PC-9 (cell line): ENCODE data around the gene MATN1. TPM values are rescaled to one million over a fixed set of nuclear protein-coding genes. Genes with fewer than 3 reads are reported as not detected.

ENCODE experiments used
- BruUV-seq: library from RNA; stranded (reverse); fragments of 400-500 nt; replicated peaks from 2 replicates; lab custom pipeline; 2021; lab: Mats Ljungman, UMichigan
- CTCF ChIA-PET: fragments of 300-600 bp; sonication (Branson Sonifier 250); formaldehyde crosslinking; loops from one replicate; lab custom pipeline; 2022; ENCODE audit warnings: antibody characterized with exemption; lab: Charles Lee
- POLR2A ChIA-PET: fragments of 300-600 bp; sonication (Branson Sonifier 250); formaldehyde crosslinking; loops from one replicate; lab custom pipeline; 2022; ENCODE audit warnings: antibody characterized with exemption; ENCODE audit not compliant: unreplicated experiment; lab: Charles Lee
- DNase-seq, 2 experiments: peaks; one replicate each; pipeline versions ENCODE4 v3.0.0 to v3.0.0-alpha.2; 2015 to 2022; ENCODE audit warnings: mixed read lengths in 1 of 2
- H2AFZ ChIP-seq: fragments of 200-600 bp; sonication (generic); 2 replicates; pipeline ENCODE4 v1.8.1; 2017; ENCODE audit warnings: antibody characterized with exemption
- H3F3A ChIP-seq: fragments of 200-600 bp; sonication (generic); 2 replicates; pipeline ENCODE4 v1.8.1; 2017; ENCODE audit warnings: antibody characterized with exemption, mild to moderate bottlenecking, low read depth; ENCODE audit not compliant: insufficient read depth
- H3K27ac ChIP-seq: fragments of 200-600 bp; sonication (generic); 2 replicates; pipeline ENCODE4 v1.6.1; 2016; ENCODE audit warnings: mixed run types
- H3K27me3 ChIP-seq: fragments of 200-600 bp; sonication (generic); 2 replicates; pipeline ENCODE4 v1.6.1; 2016; ENCODE audit warnings: low read depth, mixed run types; ENCODE audit not compliant: insufficient read depth
- H3K36me3 ChIP-seq: fragments of 200-600 bp; sonication (generic); 2 replicates; pipeline ENCODE4 v1.6.1; 2016; ENCODE audit warnings: low read depth, mixed run types
- H3K4me1 ChIP-seq: fragments of 200-600 bp; sonication (generic); replicated peaks from 2 replicates; pipeline ENCODE4 v1.6.1; 2016; ENCODE audit warnings: mixed run types; ENCODE audit not compliant: insufficient read depth
- H3K4me2 ChIP-seq: fragments of 200-600 bp; sonication (generic); 2 replicates; pipeline ENCODE4 v1.6.1; 2017; ENCODE audit warnings: mixed run types
- H3K4me3 ChIP-seq: fragments of 200-600 bp; sonication (generic); 2 replicates; pipeline ENCODE4 v1.6.1; 2016; ENCODE audit warnings: mixed run types
- H3K79me2 ChIP-seq: fragments of 200-600 bp; sonication (generic); 2 replicates; pipeline ENCODE4 v1.6.1; 2017; ENCODE audit warnings: low read depth, mixed run types
- H3K9me2 ChIP-seq: fragments of 200-600 bp; sonication (generic); 2 replicates; pipeline ENCODE4 v1.8.1; 2017; ENCODE audit warnings: mild to moderate bottlenecking; ENCODE audit not compliant: insufficient read depth
- H3K9me3 ChIP-seq: fragments of 200-600 bp; sonication (generic); 2 replicates; pipeline ENCODE4 v1.8.1; 2016; ENCODE audit warnings: low read depth; ENCODE audit not compliant: insufficient read depth
- H4K20me1 ChIP-seq: fragments of 200-600 bp; sonication (generic); 2 replicates; pipeline ENCODE4 v1.8.1; 2017; ENCODE audit not compliant: insufficient read depth
- CTCF ChIP-seq: fragments of 200-600 bp; sonication (generic); conservative IDR thresholded peaks from 2 replicates; pipeline ENCODE4 v1.6.1; 2017; ENCODE audit warnings: mixed run types, antibody characterized with exemption, mild to moderate bottlenecking, moderate library complexity
- EZH2 ChIP-seq: fragments of 200-600 bp; sonication (generic); IDR thresholded peaks from 2 replicates; pipeline ENCODE4 v1.8.0; 2017; ENCODE audit warnings: antibody characterized with exemption, low read depth
- intact Hi-C: fragments of 100-400 bp; cut with micrococcal nuclease; formaldehyde crosslinking; loops from one replicate; pipeline ENCODE4 v1.10.0; 2022; ENCODE audit not compliant: unreplicated experiment
- total RNA-seq: library from RNA; stranded (reverse); gene quantifications from 2 replicates; pipeline ENCODE4 v1.2.3, GENCODE V29; 2021

Gene MATN1
- total RNA-seq, 1 experiment from 2014 or later = 0.37 TPM

GRCh38 chr1:30743584-30744059 is 20.2 kb upstream of the MATN1 start:
- no peaks in the 10 kb centered on the region for H3F3A ChIP-seq
- no peaks in the 10 kb centered on the region for H3K27me3 ChIP-seq
- BruUV-seq = no TSS peak
- no peaks in the 10 kb centered on the region for H3K79me2 ChIP-seq
- no peaks in the 10 kb centered on the region for H3K9me3 ChIP-seq
- no peaks in the 10 kb centered on the region for H3K36me3 ChIP-seq
- DNase-seq = no peak
- H3K4me1 ChIP-seq = peaks cover 20% of the 10 kb centered on the region
- H3K27ac ChIP-seq = no peak overlapping the region
- no peak overlapping the region for H2AFZ ChIP-seq
- CTCF ChIA-PET = interaction anchor here (1.0 kb wide), 1 partner anchor 36 kb away, joined by 7 read pairs; no protein-coding TSS in a partner anchor
- POLR2A ChIA-PET = interaction anchor here (0.5 to 0.7 kb wide), 2 partner anchors 13 to 25 kb away, joined by 8 to 12 read pairs; no protein-coding TSS in a partner anchor
- H3K9me2 ChIP-seq = no peaks in the 10 kb centered on the region
- no peak for TF ChIP-seq EZH2
- TF ChIP-seq CTCF = no peak
- H3K4me3 ChIP-seq = no peak overlapping the region
- H4K20me1 ChIP-seq = no peaks in the 10 kb centered on the region
- intact Hi-C loops = no loop called here
- no peak overlapping the region for H3K4me2 ChIP-seq

GRCh38 chr1:30742963-30743559 is 19.7 kb upstream of the MATN1 start:
- ChIA-PET CTCF (no interaction called here), POLR2A (interaction anchor here (0.6 to 0.7 kb wide), 2 partner anchors 14 to 284 kb away, joined by 3 read pairs; no protein-coding TSS in a partner anchor)
- Histone ChIP-seq H3K79me2 (no peaks in the 10 kb centered on the region), H3K27me3 (no peaks in the 10 kb centered on the region), H3K36me3 (no peaks in the 10 kb centered on the region), H3K4me2 (no peak overlapping the region), H3K4me1 (peaks cover 20% of the 10 kb centered on the region), H3K9me2 (no peaks in the 10 kb centered on the region), H3K4me3 (no peak overlapping the region), H4K20me1 (no peaks in the 10 kb centered on the region), H3K9me3 (no peaks in the 10 kb centered on the region), H3F3A (no peaks in the 10 kb centered on the region), H3K27ac (no peak overlapping the region), H2AFZ (no peak overlapping the region)
- DNase-seq = no peak
- intact Hi-C loops = no loop called here
- BruUV-seq = no TSS peak
- no peak for TF ChIP-seq CTCF
- TF ChIP-seq EZH2 = no peak

- H3K4me3 ChIP-seq = no peak overlapping the region
- DNase-seq = no peak
- no peak overlapping the region for H3K27ac ChIP-seq
- H3K79me2 ChIP-seq = no peaks in the 10 kb centered on the region
- POLR2A ChIA-PET = interaction anchor here (0.6 to 0.7 kb wide), 2 partner anchors 14 to 285 kb away, joined by 3 read pairs; no protein-coding TSS in a partner anchor
- H3K27me3 ChIP-seq = no peaks in the 10 kb centered on the region
- BruUV-seq = no TSS peak
- no peak for TF ChIP-seq EZH2
- TF ChIP-seq CTCF = no peak
- H3K36me3 ChIP-seq = no peaks in the 10 kb centered on the region
- intact Hi-C loops = no loop called here
- H3K9me2 ChIP-seq = no peaks in the 10 kb centered on the region
- peaks cover 20% of the 10 kb centered on the region for H3K4me1 ChIP-seq
- no peaks in the 10 kb centered on the region for H3F3A ChIP-seq
- CTCF ChIA-PET = no interaction called here
- no peaks in the 10 kb centered on the region for H3K9me3 ChIP-seq
- no peak overlapping the region for H3K4me2 ChIP-seq
- no peaks in the 10 kb centered on the region for H4K20me1 ChIP-seq
- no peak overlapping the region for H2AFZ ChIP-seq
Observed at GRCh38 chr1:30742300-30742962, 19.0 kb upstream of the MATN1 start.
